Measurements from ENCODE around the gene MAS1L.

DNA sequence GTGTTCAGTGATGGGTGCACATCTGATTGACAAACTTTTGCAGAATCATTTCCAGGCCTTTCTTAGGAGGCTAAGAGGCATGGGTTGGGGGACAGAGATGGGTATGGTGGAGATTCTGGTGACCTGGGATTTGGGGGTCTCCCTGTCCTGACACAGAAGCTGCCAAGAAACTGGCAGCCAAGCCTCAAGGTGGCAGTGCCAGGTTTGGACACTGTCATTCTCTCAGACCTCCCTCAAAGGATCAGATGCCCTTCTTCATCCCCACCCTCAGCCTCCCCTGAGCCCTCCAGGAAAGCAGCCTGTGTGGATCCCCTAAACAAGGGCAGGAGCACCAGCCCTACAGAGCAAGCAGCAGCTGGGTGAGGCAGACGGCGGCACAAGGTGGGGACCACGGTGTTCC is 18.1 kb upstream of the MAS1L start:
- no peak for TF ChIP-seq POLR2A (IDR thresholded peaks at IDR 0.05)
- TF ChIP-seq, protein P1, sequence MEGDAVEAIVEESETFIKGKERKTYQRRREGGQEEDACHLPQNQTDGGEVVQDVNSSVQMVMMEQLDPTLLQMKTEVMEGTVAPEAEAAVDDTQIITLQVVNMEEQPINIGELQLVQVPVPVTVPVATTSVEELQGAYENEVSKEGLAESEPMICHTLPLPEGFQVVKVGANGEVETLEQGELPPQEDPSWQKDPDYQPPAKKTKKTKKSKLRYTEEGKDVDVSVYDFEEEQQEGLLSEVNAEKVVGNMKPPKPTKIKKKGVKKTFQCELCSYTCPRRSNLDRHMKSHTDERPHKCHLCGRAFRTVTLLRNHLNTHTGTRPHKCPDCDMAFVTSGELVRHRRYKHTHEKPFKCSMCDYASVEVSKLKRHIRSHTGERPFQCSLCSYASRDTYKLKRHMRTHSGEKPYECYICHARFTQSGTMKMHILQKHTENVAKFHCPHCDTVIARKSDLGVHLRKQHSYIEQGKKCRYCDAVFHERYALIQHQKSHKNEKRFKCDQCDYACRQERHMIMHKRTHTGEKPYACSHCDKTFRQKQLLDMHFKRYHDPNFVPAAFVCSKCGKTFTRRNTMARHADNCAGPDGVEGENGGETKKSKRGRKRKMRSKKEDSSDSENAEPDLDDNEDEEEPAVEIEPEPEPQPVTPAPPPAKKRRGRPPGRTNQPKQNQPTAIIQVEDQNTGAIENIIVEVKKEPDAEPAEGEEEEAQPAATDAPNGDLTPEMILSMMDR (IDR thresholded peaks at IDR 0.05), result no peak
